H1 (cell line): ENCODE results near the gene SLC37A3. TPM values are rescaled to one million over a fixed set of nuclear protein-coding genes. Genes with fewer than 3 reads are reported as not detected.

Source experiments
- CTCF ChIA-PET: fragments of 300-600 bp; sonication (Branson Sonifier 250); formaldehyde crosslinking; loops from one replicate; lab custom pipeline; 2021; ENCODE audit not compliant: partially characterized antibody; lab: Charles Lee
- POLR2A ChIA-PET: fragments of 300-600 bp; sonication (Branson Sonifier 250); formaldehyde crosslinking; loops from one replicate; lab custom pipeline; 2021; ENCODE audit warnings: inconsistent platforms; ENCODE audit not compliant: partially characterized antibody; lab: Charles Lee
- DNase-seq, 2 experiments: peaks; one replicate each; pipeline versions ENCODE4 v3.0.0 to v3.0.0-alpha.2; 2010 to 2022; ENCODE audit warnings: low spot score in 2 of 2, low read depth in 1 of 2, mixed read lengths in 1 of 2
- FAIRE-seq: peaks from 2 replicates; lab custom pipeline; 2011; peaks lifted over from hg19 to GRCh38; lab: Jason Lieb, UNC
- H2AFZ ChIP-seq: 2 replicates; pipeline ENCODE4 v1.8.1; 2012; ENCODE audit warnings: low read length, inconsistent platforms
- H2AK5ac ChIP-seq: 2 replicates; pipeline ENCODE4 v1.6.1; 2013; ENCODE audit warnings: low read depth, low read length
- H2BK120ac ChIP-seq: replicated peaks from 2 replicates; pipeline ENCODE3; 2013; ENCODE audit warnings: low read depth, low read length, inconsistent platforms
- H2BK12ac ChIP-seq: 2 replicates; pipeline ENCODE4 v1.6.1; 2013; ENCODE audit warnings: low read depth, low read length
- H2BK15ac ChIP-seq: 2 replicates; pipeline ENCODE4 v1.6.1; 2013; ENCODE audit warnings: low read length
- H2BK20ac ChIP-seq: 2 replicates; pipeline ENCODE4 v1.6.1; 2013; ENCODE audit warnings: low read length
- H2BK5ac ChIP-seq: 2 replicates; pipeline ENCODE4 v1.6.1; 2013; ENCODE audit warnings: low read depth, low read length
- H3K14ac ChIP-seq: 2 replicates; pipeline ENCODE4 v1.6.1; 2013; ENCODE audit warnings: inconsistent platforms; ENCODE audit not compliant: insufficient read length
- H3K18ac ChIP-seq: 2 replicates; pipeline ENCODE4 v1.6.1; 2013; ENCODE audit warnings: low read length; ENCODE audit errors: extremely low read depth
- H3K23ac ChIP-seq: 2 replicates; pipeline ENCODE4 v1.6.1; 2013; ENCODE audit warnings: inconsistent platforms; ENCODE audit not compliant: insufficient read length
- H3K23me2 ChIP-seq: 2 replicates; pipeline ENCODE4 v1.6.1; 2013; ENCODE audit warnings: low read depth, low read length
- H3K27ac ChIP-seq: 2 replicates; pipeline ENCODE4 v1.6.1; 2011; ENCODE audit warnings: low read depth, low read length, inconsistent platforms
- H3K27me3 ChIP-seq, 4 experiments: replicated peaks in 1 of 4; 1 replicate in 1 of 4; 2 replicates in 3 of 4; pipeline versions ENCODE4 v1.6.1 to v1.8.1; 2011 to 2013; ENCODE audit warnings: low read length in 3 of 4, mild to moderate bottlenecking in 3 of 4, inconsistent platforms in 2 of 4, mixed read lengths in 2 of 4, moderate library complexity in 1 of 4; ENCODE audit not compliant: control insufficient read depth in 3 of 4, insufficient read depth in 3 of 4; ENCODE audit errors: extremely low read depth in 1 of 4
- H3K36me3 ChIP-seq, 4 experiments: 2 replicates each; pipeline versions ENCODE4 v1.6.1 to v1.8.1; 2011 to 2013; ENCODE audit warnings: mild to moderate bottlenecking in 4 of 4, low read length in 3 of 4, moderate library complexity in 2 of 4, control low read depth in 1 of 4, inconsistent platforms in 1 of 4; ENCODE audit not compliant: insufficient read depth in 4 of 4, control insufficient read depth in 2 of 4
- H3K4ac ChIP-seq: replicated peaks from 2 replicates; pipeline ENCODE3; 2013; ENCODE audit warnings: low read length, low read depth, mixed read lengths, inconsistent platforms; ENCODE audit not compliant: insufficient read length
- H3K4me1 ChIP-seq, 4 experiments: replicated peaks in 1 of 4; 1 replicate in 1 of 4; 2 replicates in 3 of 4; pipeline versions ENCODE4 v1.6.1 to v1.8.1; 2011 to 2013; ENCODE audit warnings: low read length in 3 of 4, inconsistent platforms in 2 of 4, mixed read lengths in 1 of 4; ENCODE audit not compliant: insufficient read depth in 4 of 4, control insufficient read depth in 3 of 4
- H3K4me2 ChIP-seq, 2 experiments: 2 replicates each; pipeline versions ENCODE4 v1.6.1 to v1.8.1; 2011 to 2013; ENCODE audit warnings: low read depth in 2 of 2, low read length in 2 of 2, control low read depth in 1 of 2, inconsistent platforms in 1 of 2, mild to moderate bottlenecking in 1 of 2; ENCODE audit not compliant: insufficient read depth in 1 of 2
- H3K4me3 ChIP-seq, 4 experiments: fragments of 200-600, 300-600 bp in 1 of 4; sonication (generic), shearing (Covaris generic), sonication (Bioruptor Twin) in 1 of 4; 2 replicates each; pipeline versions ENCODE4 v1.5.1 to v1.8.1; 2011 to 2016; ENCODE audit warnings: low read length in 4 of 4, low read depth in 3 of 4, control low read depth in 2 of 4, inconsistent platforms in 2 of 4, mild to moderate bottlenecking in 2 of 4, mixed read lengths in 1 of 4, moderate library complexity in 1 of 4; ENCODE audit not compliant: insufficient read depth in 2 of 4; ENCODE audit errors: extremely low read depth in 1 of 4
- H3K56ac ChIP-seq: replicated peaks from 2 replicates; pipeline ENCODE3; 2013; ENCODE audit warnings: low read depth, mild to moderate bottlenecking, mixed read lengths, low read length, inconsistent platforms; ENCODE audit not compliant: insufficient read length
- H3K79me1 ChIP-seq: 2 replicates; pipeline ENCODE4 v1.6.1; 2013; ENCODE audit warnings: low read depth, low read length, control low read depth
- H3K79me2 ChIP-seq, 2 experiments: 2 replicates each; pipeline versions ENCODE4 v1.6.1 to v1.8.1; 2012 to 2013; ENCODE audit warnings: low read length in 2 of 2, mild to moderate bottlenecking in 2 of 2, inconsistent platforms in 1 of 2; ENCODE audit not compliant: insufficient read depth in 2 of 2, control insufficient read depth in 1 of 2
- H3K9ac ChIP-seq, 4 experiments: replicated peaks in 1 of 4; 1 replicate in 1 of 4; 2 replicates in 3 of 4; pipeline versions ENCODE4 v1.6.1 to v1.8.1; 2011 to 2013; ENCODE audit warnings: low read depth in 3 of 4, low read length in 3 of 4, control low read depth in 2 of 4, mild to moderate bottlenecking in 2 of 4, moderate library complexity in 2 of 4, inconsistent platforms in 1 of 4; ENCODE audit errors: extremely low read depth in 1 of 4
- H3K9me3 ChIP-seq, 2 experiments: 2 replicates each; pipeline versions ENCODE4 v1.6.1 to v1.8.1; 2012 to 2013; ENCODE audit warnings: mild to moderate bottlenecking in 2 of 2, moderate library complexity in 2 of 2, control low read depth in 1 of 2, inconsistent platforms in 1 of 2, low read depth in 1 of 2, low read length in 1 of 2, mixed read lengths in 1 of 2; ENCODE audit not compliant: insufficient read depth in 2 of 2
- H4K20me1 ChIP-seq, 2 experiments: replicated peaks in 1 of 2; 2 replicates each; pipeline versions ENCODE3 to v1.8.1; 2011 to 2013; ENCODE audit warnings: inconsistent platforms in 2 of 2, low read length in 2 of 2, mild to moderate bottlenecking in 1 of 2; ENCODE audit not compliant: insufficient read depth in 2 of 2, control insufficient read depth in 1 of 2
- H4K5ac ChIP-seq: 2 replicates; pipeline ENCODE4 v1.6.1; 2013; ENCODE audit warnings: low read length, low read depth, mixed read lengths, inconsistent platforms; ENCODE audit not compliant: insufficient read length
- H4K8ac ChIP-seq: 2 replicates; pipeline ENCODE4 v1.8.0; 2013; ENCODE audit warnings: mild to moderate bottlenecking, moderate library complexity, low read length, inconsistent platforms; ENCODE audit not compliant: insufficient read depth; ENCODE audit errors: extremely low read depth
- H4K91ac ChIP-seq: replicated peaks from 2 replicates; pipeline ENCODE3; 2013; ENCODE audit warnings: low read length, mixed read lengths, inconsistent platforms; ENCODE audit not compliant: insufficient read length
- CBX5 ChIP-seq: fragments of 300-800, 300-1000 bp; sonication (generic); IDR thresholded peaks from 2 replicates; pipeline ENCODE4 v1.7.1; 2016; ENCODE audit warnings: antibody characterized with exemption, low read length, low read depth
- EZH2 ChIP-seq: fragments of 200-600 bp; sonication (generic); IDR thresholded peaks from 2 replicates; pipeline ENCODE4 v1.7.1; 2012; ENCODE audit warnings: low read depth, mild to moderate bottlenecking, moderate library complexity, low read length, inconsistent platforms; ENCODE audit not compliant: severe bottlenecking
- POLR2AphosphoS5 ChIP-seq: IDR thresholded peaks from 2 replicates; pipeline ENCODE4 v1.6.1; 2011; ENCODE audit warnings: low read depth, low read length
- WGBS, 2 experiments: shearing (Covaris generic) in 1 of 2; methylation state at CpG; one replicate each; pipeline versions ENCODE4 v1.1.6 to v1.1.7; 2013 to 2015; ENCODE audit warnings: low lambda C conversion rate in 2 of 2, mixed read lengths in 2 of 2, inconsistent platforms in 1 of 2, low coverage in 1 of 2, missing lambda C conversion rate in 1 of 2; ENCODE audit not compliant: insufficient replicate concordance in 2 of 2, insufficient coverage in 1 of 2, insufficient read length in 1 of 2; ENCODE audit errors: extremely low coverage in 1 of 2, missing lambda C conversion rate in 1 of 2; 5-methylcytosine and 5-hydroxymethylcytosine counted together
- polyA plus RNA-seq, 7 experiments: library from polyadenylated mRNA; depleted of rRNA in 3 of 7; stranded (reverse) in 5 of 7; unstranded in 2 of 7; fragments of >200 nt in 5 of 7; fragments of 200-250 nt in 2 of 7; gene quantifications; 1 replicate in 5 of 7; 2 replicates in 1 of 7; 4 replicates in 1 of 7; pipeline versions ENCODE4 v1.2.1 to v1.2.3, GENCODE V29; 2011 to 2013; ENCODE audit warnings: missing spikeins in 2 of 7, mixed read lengths in 2 of 7
- total RNA-seq: library from RNA; stranded (reverse); fragmentation: NEBNext Ultra II Directional; extraction: Animal tissue kit (Norgen Biotek cat#: 25700); gene quantifications from 2 replicates; pipeline ENCODE4 v1.2.1, GENCODE V29; 2021

The SLC37A3 gene
- total and polyA plus RNA-seq, 2 of the 8 experiments (the other 6 are each of a cell fraction or from before 2014, with no cell fraction given), result 58.2 to 71.0 TPM

GRCh38 chr7:140384894-140385545 is 13.3 kb downstream of the SLC37A3 start:
- peaks cover 3 to 5% of the 10 kb centered on the region in 2 experiments for H4K20me1 ChIP-seq
- H3K27me3 ChIP-seq, result no peaks in the 10 kb centered on the region
- CTCF ChIA-PET, result interaction anchor here (0.5 to 4.3 kb wide), 7 partner anchors 12 to 263 kb away, joined by 3 to 19 read pairs (median 4); no protein-coding TSS in a partner anchor
- H3K27ac ChIP-seq, result no peak overlapping the region
- no peak overlapping the region for H4K8ac ChIP-seq
- H3K4me1 ChIP-seq, result peaks cover 1 to 4% (median 2%) of the 10 kb centered on the region in 4 experiments; a peak in 5 of 7 replicates
- POLR2A ChIA-PET, result interaction anchor here (0.9 to 2.1 kb wide), 2 partner anchors 10 to 66 kb away, joined by 3 to 4 read pairs; no protein-coding TSS in a partner anchor
- no peak overlapping the region for H4K91ac ChIP-seq
- H3K23me2 ChIP-seq, result no peaks in the 10 kb centered on the region
- 0 out of 2 replicates have a peak, but pooled peaks cover 1% of the 10 kb centered on the region for H3K79me1 ChIP-seq
- no peak overlapping the region for H3K4me3 ChIP-seq
- peaks cover 5 to 56% of the 10 kb centered on the region in 2 experiments; a peak in 3 of 4 replicates for H3K79me2 ChIP-seq
- H2BK12ac ChIP-seq, result no peak overlapping the region
- no peak overlapping the region for H4K5ac ChIP-seq
- no peak for TF ChIP-seq POLR2AphosphoS5
- TF ChIP-seq EZH2, result no peak
- no peak for TF ChIP-seq CBX5
- H2BK5ac ChIP-seq, result no peak overlapping the region
- H3K4me2 ChIP-seq, result no peak overlapping the region
- H3K4ac ChIP-seq, result no peak overlapping the region
- no peak overlapping the region for H3K14ac ChIP-seq
- peaks cover 3 to 23% (median 12%) of the 10 kb centered on the region in 4 experiments; a peak in 6 of 8 replicates for H3K36me3 ChIP-seq
- no peak overlapping the region for H2AFZ ChIP-seq
- no peak overlapping the region for H3K9ac ChIP-seq
- no peak overlapping the region for H3K56ac ChIP-seq
- H2AK5ac ChIP-seq, result no peak overlapping the region
- DNase-seq (no peak), FAIRE-seq (no peak)
- WGBS, 2 experiments, result 95% methylated on average over 1 of the region's 1 CpG; no CpG with 5 or more reads in 1 of the 2 experiments
- H3K18ac ChIP-seq, result no peak overlapping the region
- no peak overlapping the region for H3K23ac ChIP-seq
- no peak overlapping the region for H2BK120ac ChIP-seq
- no peak overlapping the region for H2BK15ac ChIP-seq
- H2BK20ac ChIP-seq, result no peak overlapping the region
- H3K9me3 ChIP-seq, result no peaks in the 10 kb centered on the region
